ENCODE data around the gene OSBPL10.
A peak's percentile ranks its signal among the peaks of the same experiment; 100 is the strongest.
"Not testable (repeated sequence)": the region's sequence is repeated elsewhere in the genome, so short reads cannot be mapped to it uniquely, and the experiment has no call there.

The OSBPL10 gene

DNA sequence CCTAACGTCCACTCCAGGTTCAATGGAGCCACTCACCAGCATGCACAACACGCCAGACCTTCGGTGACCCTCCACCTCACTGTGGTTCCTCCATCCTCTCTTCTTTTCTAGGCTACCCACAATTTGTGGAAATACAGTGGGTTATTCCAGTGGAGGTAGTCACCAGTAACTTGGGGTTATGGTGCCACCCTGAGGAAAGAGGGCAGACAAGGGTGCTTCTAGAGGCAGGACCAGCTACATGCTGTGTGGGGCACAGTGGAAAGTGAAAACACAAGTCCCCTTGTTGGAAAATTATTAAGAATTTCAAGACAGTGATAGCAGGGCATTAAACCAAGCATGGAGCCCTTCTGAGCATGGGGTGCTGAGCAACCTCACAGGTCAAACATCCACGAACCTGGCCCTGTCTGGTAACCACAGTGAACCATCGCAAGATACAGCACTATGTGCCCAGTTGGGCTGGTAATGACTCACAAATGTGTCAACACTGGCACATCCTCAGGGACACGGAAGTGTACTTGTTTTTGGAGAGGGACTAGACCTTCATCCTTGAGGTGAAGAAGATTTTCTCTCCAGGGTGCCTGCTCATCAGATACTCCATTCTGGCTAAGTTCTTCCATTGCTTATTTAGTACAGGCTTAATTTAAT is 281.6 kb downstream of the OSBPL10 start:
- DNase-seq (ENCODE audit: low spot score): no peak

DNA sequence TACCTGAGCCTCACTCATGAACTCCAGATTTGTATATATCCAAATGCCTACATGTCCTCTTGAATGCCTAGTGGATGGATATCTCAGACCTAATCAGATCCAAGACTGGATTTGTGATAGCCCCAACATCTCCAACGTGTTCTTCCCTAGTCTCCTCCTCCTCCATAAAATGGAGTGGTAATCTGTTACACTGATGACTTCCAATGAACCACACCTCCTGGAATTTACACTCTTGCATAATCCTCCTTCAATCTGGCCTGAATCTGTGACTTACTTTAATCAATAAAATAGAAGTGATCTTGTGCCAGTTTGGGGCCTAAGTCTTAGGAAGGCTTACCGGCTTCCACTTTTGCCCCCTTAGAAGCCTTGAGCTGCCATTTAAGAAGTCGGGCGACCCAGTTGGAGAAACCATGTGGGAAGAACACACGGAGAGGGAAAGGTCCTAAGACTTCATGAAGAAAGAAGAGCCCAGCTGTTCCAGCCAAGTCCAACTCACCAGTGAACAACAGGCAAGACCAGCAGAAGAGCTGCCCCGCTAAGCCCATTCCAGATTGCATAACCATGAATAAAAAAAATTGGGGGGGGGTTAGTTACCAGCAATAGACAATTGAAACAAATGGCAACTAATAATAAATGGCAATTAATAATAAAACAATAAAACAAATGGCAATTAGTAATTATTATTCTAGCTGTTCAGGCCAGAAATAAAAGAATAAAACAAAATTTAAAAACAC is 284.1 kb downstream of the OSBPL10 start:
- no peak for DNase-seq (ENCODE audit: low spot score)

DNA sequence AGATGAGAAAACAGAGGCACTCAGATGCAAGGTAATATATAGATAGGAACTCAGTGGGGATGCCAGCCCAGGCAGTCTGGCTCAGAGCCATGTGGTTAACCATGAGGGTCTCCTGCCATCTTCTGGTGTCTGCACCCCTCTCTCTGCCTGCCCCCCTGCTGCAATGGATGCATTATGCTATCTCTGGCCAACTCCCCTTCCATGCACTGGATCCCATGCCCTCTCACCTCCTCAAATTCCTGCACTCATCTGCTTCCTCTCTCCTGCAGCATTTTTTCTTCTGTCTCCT is 285.1 kb downstream of the OSBPL10 start:
- no peak for DNase-seq (ENCODE audit: low spot score)

DNA sequence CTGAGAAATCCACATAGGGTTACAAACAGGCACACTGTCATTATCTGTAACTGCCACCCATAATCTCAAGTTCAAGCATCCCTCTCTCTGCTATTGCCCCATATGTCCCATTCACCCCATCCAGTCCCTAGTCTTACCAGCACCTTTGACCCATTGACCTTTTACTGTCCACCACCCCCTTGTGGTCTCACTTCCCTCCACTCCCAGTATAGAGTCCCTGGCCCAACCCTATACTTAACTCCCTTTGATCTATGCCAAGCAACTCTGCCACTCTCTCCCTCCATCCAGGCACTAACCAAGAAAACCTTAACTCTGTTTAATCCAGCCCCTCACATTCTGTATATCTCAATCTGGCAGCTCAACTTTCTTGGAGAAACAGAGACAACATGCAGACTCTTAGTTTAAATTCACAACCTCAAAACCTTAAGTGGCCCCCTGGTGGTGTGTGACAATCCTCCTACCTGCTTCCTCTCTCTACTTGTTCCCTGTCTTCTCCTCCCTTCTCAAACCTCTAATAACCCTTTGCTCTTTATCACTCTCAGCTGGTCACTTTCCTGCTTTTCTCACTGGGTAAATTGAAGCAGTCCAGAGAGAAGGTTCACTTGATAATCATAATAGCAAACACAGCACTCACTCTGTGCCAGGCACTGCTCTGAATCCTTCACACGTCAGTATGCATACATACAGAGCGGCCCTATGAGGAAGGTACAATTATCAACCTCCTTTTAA is 285.6 kb downstream of the OSBPL10 start:
- DNase-seq (ENCODE audit: low spot score): peak; percentile 46

DNA sequence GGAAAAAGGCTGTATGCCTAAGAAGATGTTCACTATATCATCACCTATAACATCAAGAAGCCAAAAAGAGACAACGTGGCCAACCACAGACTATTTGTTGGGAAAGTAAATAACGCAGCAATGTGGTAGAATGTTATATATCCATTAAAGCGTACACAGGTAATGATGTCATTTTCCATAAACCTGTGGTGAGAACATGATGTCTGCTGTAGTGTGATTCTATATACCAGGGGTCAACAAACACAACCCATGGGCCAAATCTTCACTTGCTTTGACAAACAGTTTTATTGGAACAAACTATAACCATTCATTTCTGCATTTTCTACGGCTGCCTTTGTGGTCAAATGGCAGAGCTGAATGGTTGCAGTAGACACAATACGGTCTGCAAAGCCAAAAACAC is 287.7 kb downstream of the OSBPL10 start:
- DNase-seq (ENCODE audit: low spot score): no peak

DNA sequence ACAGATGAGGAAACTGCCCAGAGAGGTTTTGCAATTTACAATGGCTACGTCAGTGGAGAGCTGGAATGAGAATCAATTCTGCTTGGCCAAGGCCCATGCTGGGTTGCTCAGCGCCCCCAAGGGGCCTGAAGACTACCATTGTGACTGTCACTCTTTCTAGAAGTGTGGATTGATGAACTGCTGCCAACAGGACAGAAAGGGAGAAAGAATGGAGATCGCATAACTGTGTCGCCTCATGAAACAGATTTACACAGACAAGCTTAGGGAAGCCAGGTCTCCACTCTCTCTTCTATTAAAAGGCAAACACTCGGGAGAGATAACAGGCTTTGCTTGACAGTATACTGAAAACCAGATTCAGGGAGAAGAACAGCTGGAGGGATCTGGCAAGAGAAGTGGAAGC is 288.3 kb downstream of the OSBPL10 start:
- peak; percentile 11 for DNase-seq (ENCODE audit: low spot score)

DNA sequence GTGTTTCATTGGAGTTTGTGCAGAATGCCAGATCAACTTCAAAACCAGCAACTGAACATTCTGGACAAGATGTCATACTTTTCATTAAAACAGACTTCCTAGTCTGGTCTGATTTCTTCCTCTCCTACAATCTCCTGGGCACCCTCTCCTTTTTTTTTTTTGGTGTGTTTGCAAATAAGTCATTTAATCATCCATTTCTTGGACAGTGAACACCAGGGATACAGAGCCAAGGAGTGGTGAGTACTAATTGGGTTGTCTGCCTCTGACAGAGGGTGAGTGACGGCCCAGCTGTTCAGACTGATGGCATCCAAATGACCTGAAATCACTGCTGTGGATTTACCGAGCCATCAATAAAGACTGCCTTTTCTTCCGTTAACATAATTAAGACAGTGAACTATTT is 290.3 kb downstream of the OSBPL10 start:
- DNase-seq (ENCODE audit: low spot score): no peak

DNA sequence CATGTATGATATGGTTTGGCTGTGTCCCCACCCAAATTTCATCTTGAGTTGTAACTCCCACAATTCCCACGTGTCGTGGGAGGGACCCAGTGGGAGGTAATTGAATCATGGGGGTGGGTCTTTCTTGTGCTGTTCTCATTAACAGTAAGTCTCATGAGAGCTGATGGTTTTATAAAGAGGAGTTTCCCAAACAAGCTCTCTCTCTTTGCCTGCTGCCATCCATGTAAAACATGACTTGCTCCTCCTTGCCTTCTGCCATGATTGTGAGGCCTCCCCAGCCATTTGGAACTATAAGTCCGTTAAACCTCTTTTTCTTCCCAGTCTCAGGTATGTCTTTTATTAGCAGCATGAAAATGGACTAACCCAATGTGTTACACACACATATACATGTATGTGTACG is 291.5 kb downstream of the OSBPL10 start:
- DNase-seq (ENCODE audit: low spot score): not testable (repeated sequence)

DNA sequence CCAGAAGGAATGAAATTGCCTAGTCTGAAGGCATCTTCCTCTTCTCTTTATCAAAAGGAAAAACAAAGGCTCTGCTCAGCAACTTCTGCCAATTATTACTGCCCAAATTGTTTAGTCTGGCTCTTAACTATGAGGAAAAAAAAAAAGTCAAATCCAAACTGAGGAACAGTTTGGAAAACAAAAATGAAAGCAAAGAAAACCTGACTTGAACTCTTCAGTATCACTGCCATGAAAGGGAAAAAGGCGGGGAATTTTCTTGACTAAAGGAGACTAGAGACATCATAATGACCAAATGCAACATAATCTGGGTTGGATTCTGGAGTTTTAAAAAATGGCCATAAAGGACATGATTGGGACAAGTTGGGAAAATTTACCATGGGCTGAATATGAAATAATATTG is 292.1 kb downstream of the OSBPL10 start:
- no peak for DNase-seq (ENCODE audit: low spot score)

DNA sequence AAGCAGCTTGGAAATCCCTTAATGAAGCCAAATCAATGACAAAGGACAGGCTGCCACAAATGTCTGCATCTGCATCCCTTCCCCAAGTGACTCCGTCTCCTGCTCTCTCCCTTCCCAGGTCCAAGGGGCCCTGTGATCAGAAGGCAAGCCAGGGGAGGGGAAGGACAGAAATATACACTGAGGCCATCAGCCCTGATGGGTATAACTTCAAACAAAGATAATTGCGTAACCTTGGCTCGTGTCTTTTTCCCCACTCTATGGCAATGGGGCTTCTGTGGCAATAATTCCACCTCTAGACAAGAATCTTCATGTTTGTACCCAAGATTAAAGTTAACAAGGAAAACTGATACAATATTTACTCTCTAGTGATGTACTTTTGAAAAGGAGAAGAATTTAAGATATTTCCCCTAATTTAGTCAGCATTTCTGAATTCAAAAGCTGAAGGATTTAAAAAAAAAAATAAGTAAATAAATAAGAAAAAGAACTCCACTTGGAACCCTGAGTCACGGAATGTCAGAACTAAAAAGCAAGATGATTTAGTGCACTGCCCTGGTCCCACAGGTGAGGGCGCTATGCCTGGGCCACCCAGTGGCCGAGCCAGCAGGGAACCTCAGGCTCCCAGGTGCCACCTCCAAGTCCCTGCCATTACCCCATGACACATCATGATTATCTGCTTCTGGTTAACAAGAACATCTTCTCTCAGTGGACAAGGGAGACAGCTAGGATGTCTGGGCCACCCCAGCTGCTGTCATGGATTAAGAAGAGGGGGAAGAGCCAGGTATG is 293.9 kb downstream of the OSBPL10 start:
- DNase-seq (ENCODE audit: low spot score): no peak

DNA sequence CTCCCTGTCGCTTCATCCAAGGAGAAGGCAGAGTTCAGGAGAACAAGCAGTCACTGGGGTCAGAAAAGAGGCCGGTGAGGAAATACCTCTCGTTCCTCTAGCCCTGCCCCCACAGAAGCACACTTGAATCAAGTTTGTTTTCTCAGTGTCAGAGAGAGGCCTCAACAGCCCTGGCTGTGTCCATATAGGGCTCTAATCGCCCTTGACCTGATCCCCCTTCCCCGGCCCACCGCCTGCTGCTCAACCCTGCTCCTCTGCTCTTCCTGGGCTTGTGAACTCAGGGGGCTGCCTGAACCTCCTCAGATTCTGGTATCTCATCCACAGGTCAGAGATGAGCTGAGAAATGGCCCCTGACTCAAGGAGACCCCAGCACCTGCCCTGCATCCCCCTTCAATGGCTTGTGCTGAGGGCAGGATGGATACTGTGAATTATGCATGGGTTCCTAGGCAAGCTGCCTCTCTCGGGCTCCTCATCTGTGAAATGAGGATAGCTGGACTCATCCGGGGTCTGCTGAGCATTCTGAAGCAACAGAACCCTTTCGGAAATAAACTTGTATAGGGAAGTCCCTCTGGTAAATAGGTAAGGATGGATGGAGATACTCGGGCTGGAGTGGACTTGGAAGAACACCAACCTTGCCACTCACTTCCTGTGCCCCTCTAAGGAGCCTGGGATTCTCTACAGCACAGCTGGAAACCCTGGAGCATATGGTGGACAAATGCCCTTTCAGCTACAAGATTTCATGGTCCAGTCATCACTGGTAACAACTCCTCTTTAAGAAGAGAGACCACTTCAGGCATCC is 300.8 kb downstream of the OSBPL10 start:
- DNase-seq (ENCODE audit: low spot score): no peak

DNA sequence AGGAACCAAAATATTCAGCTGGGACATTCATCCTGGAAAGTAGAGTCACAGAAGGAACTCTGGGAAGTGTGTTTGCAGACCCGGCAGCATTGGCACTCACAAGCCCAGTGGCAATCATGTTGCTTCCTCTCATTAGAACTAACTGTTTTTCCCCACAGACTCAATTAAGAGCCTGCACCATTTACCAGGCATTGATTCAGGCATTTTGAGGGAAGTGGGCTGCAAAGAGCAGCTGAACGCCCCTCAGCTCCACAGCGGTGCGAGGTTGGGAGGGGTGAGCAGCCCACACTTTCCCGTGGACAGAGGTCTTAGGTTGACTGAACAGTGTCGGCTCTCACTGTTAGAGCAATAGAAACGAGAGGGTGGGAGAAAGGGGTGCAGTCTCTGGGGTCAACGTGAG is 304.5 kb downstream of the OSBPL10 start:
- DNase-seq (ENCODE audit: low spot score): no peak

DNA sequence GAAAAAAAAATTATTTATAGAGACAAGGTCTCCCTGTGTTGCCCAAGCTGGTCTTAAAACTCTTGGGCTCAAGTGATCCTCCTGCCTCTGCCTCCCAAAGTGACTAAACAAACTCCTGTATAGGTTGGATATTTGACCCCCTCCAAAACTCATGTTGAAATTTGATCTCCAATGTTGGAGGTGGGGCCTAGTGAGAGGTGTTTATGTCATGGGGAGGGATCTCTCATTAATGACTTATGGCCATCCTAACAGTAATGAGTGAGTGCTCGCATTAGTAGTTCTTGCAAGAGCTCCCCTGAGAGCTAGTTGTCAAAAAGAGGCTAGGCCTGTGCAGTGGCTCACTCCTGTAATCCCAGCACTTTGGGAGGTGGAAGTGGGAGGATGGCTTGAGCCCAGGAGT is 307.1 kb downstream of the OSBPL10 start:
- no peak for DNase-seq (ENCODE audit: low spot score)

DNA sequence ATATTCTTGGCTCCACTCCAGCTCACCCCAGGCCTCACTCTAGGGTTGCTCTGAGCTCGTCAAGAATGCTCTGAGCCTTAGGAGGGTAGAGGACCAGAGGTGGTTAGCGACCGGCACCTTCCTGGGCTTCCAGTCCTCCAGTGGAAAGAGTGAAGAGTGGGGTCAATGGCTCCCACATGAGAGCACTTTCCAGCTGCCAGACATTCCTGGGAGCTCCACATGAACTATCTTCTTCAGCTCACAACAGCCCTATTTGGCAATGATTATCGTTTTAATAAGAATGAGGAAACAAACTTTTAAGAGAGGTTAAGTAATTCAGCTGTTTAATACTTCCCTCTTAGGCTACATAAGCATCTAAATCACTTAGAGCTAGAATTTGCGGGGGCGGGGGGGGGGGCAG is 309.1 kb downstream of the OSBPL10 start:
- DNase-seq (ENCODE audit: low spot score): no peak

DNA sequence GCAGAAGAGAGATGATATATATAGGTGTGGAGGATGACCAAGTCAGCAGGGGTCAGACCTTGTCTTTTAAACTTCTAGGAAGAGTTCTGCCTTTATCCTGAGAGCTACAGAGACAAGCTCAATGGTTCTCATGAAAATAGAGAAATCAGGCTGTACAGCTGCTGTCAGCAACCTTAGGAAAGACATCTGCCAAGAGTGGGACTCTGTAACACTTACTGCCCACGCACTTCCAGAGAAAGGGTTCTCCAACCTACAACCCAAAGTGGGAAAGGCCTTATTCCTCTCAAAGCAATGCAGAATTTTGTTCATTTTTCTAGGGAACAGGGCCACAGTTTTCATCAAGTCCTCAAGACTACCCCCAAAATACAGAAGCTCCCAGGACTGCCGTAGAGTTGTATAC is 309.6 kb downstream of the OSBPL10 start:
- no peak for DNase-seq (ENCODE audit: low spot score)

DNA sequence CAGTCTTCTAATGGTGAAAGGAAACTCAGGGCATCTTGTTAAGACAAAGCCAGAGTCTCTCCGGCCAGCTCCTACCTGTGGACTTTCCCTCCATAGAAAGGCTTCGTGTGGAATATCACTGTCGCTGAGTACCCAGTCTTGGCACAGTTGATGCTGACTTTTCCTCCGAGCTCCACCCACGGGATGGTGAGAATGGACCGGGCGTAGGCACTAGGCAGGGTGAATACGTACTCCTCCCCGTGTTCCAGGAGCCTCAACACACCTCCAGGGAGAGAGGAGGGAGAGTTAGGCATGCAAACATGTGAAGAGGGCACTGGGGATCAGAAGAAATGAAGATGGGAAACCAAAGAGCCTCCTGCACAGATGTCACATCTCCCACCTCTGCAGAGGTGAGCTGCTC is 310.3 kb downstream of the OSBPL10 start:
- DNase-seq (ENCODE audit: low spot score): no peak

DNA sequence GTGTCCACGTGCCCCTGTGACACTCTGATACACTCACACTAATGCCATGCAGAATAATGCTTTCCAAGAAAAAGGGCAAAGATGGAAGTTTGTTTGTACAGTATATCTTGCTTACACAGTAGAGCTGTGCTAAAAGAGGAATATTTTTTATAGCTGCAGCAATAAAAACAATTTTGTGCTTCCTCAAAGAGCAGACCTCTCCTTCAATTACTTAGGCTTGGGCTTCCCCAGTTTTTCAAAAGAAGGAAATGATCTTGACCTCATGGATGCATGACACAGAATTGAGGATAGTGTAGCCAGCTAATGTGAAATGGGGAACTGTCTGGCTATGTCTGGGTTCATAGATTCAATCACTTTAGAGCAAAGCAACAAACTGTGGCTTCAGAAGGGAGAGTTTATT is 310.9 kb downstream of the OSBPL10 start:
- no peak for DNase-seq (ENCODE audit: low spot score)

DNA sequence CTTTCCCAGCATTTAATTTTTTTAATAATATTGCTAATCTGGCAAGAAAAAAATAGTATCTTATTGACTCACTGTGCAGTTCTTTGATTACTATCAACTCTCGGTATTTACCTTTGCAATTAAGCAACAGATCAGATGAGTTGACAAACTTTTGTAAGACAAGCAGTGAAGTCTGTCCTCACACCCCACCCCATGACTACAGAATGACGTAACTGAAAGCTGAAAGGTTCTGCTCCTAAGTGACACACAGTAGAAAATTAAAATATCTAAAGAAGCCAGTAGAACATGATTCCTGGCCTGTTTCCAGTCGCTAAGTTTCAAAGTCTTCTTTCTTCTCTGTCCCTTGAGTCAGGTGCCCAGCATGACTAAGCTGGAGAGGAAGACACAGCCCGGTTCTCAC is 312.8 kb downstream of the OSBPL10 start:
- DNase-seq (ENCODE audit: low spot score): no peak

DNA sequence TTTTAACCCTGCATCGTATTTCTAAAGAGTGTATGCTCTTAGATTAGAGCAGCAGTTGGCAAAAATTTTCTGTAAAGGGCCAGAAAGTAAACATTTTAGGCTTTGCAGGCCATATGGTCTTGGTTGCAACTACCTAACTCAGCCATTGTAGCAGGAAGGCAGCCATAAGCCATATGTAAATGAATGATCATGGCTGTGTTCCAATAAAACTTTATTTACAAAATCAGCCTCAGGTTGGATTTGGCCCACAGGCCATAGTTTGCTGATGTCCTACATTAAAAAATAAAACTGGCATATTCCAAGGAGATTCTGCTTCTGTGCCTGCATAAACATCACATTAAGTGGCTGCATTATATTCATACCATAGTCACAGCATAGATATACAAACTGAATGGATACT is 313.5 kb downstream of the OSBPL10 start:
- peak; percentile 24 for DNase-seq (ENCODE audit: low spot score)

DNA sequence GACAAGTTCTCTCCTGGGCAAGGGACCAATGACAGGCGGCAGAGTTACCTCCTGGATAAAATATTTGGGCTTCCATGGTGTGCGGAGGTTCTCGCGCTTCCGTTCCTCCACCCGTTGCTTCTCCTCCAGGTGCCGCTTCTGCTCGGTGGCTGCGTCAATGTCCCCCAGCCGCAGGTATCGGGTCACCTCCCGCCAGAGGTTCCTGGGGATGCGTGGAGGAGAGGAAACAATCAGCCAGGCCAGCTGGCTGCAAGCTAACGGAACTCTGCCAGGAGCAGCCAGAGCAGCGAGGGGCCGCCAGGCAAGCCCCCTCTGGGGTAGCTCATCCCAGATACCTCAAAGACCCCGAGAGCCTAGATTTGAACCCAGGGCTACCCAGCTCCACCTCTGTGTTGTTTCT is 317.0 kb downstream of the OSBPL10 start:
- no peak for DNase-seq (ENCODE audit: low spot score)

DNA sequence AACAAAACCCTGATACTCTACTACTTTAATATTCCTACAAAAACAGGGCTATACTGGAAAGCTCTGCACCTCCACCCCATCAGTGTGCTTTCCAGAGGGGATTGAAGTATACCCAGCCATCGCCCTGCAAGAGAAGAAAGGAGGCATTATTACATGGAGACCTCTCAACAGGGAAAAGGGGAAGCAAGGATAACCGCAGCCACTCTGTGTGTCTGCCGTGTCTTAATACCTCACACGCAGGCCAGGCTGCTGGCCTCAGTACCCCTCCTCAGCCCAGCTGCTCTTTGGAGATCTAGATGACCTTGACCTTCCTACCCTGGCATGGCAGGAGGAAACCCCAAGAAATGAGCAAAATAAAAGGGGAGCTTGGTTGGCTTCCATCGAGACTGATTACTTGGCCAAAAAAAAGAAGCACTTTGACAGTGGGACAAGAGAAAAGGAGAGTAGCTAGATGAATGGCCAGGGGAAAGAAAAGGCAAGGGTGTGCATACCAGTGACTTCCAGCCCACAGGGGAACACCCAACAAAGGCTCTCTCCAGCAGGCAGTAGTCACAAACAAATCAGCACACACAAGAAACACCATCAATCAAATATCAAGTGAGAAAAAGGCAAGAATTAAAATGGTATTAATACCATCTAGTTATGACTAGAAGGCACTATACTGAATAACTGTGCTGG is 318.9 kb downstream of the OSBPL10 start:
- no peak for DNase-seq (ENCODE audit: low spot score)
